Caco-2 (cell line): ENCODE measurements around the gene RNF114. TPM values are rescaled to one million over a fixed set of nuclear protein-coding genes. Genes with fewer than 3 reads are reported as not detected.

ENCODE experiments used
- BruUV-seq: library from RNA; stranded (reverse); fragments of 400-500 nt; replicated peaks from 2 replicates; lab custom pipeline; 2021; lab: Mats Ljungman, UMichigan
- CTCF ChIA-PET: fragments of 300-600 bp; sonication (Branson Sonifier 250); formaldehyde crosslinking; loops from one replicate; lab custom pipeline; 2022; ENCODE audit warnings: antibody characterized with exemption; lab: Charles Lee
- POLR2A ChIA-PET: fragments of 300-600 bp; sonication (Branson Sonifier 250); formaldehyde crosslinking; loops from one replicate; lab custom pipeline; 2022; ENCODE audit warnings: antibody characterized with exemption; lab: Charles Lee
- DNase-seq, 2 experiments: peaks; one replicate each; pipeline versions ENCODE4 v3.0.0 to v3.0.0-alpha.2; 2020 to 2022
- H3K27me3 ChIP-seq: replicated peaks from 2 replicates; pipeline ENCODE4 v1.6.0; 2011; ENCODE audit warnings: low read length; ENCODE audit not compliant: control insufficient read depth, insufficient read depth
- H3K36me3 ChIP-seq: 2 replicates; pipeline ENCODE4 v1.5.1; 2011; ENCODE audit warnings: low read length; ENCODE audit not compliant: control insufficient read depth, insufficient read depth
- H3K4me1 ChIP-seq: fragments of 250-450 bp; sonication (Bioruptor Pico); 2 replicates; pipeline ENCODE4 v1.5.1; 2020; ENCODE audit warnings: mild to moderate bottlenecking
- H3K4me3 ChIP-seq: 2 replicates; pipeline ENCODE4 v1.5.1; 2011; ENCODE audit warnings: low read depth, mild to moderate bottlenecking, control low read depth, low read length
- H3K9me3 ChIP-seq: fragments of 250-450 bp; sonication (Bioruptor Pico); 2 replicates; pipeline ENCODE4 v1.5.1; 2020; ENCODE audit warnings: mild to moderate bottlenecking, moderate library complexity
- H3K27ac Mint-ChIP-seq: one replicate; pipeline ENCODE4 v1.8.0; 2022; ENCODE audit warnings: mixed read lengths; ENCODE audit not compliant: unreplicated experiment
- H3K27me3 Mint-ChIP-seq: one replicate; pipeline ENCODE4 v1.8.0; 2022; ENCODE audit warnings: mixed read lengths; ENCODE audit not compliant: insufficient read depth, unreplicated experiment
- H3K36me3 Mint-ChIP-seq: one replicate; pipeline ENCODE4 v1.8.0; 2022; ENCODE audit warnings: mild to moderate bottlenecking, mixed read lengths; ENCODE audit not compliant: insufficient read depth, unreplicated experiment
- H3K4me1 Mint-ChIP-seq: one replicate; pipeline ENCODE4 v1.8.0; 2022; ENCODE audit warnings: low read depth, mixed read lengths; ENCODE audit not compliant: unreplicated experiment
- H3K4me3 Mint-ChIP-seq: one replicate; pipeline ENCODE4 v1.8.0; 2022; ENCODE audit warnings: mild to moderate bottlenecking, moderate library complexity, mixed read lengths; ENCODE audit not compliant: unreplicated experiment
- H3K9me3 Mint-ChIP-seq: one replicate; pipeline ENCODE4 v1.8.0; 2022; ENCODE audit warnings: mixed read lengths; ENCODE audit not compliant: unreplicated experiment
- CTCF ChIP-seq, 2 experiments: fragments of 200-600 bp in 1 of 2; IDR thresholded peaks; 1 replicate in 1 of 2; 2 replicates in 1 of 2; pipeline versions ENCODE4 v1.5.1 to v1.8.0; 2011 to 2022; ENCODE audit warnings: antibody characterized with exemption in 1 of 2, control low read depth in 1 of 2, inconsistent platforms in 1 of 2, low read depth in 1 of 2, low read length in 1 of 2, mild to moderate bottlenecking in 1 of 2, moderate library complexity in 1 of 2; ENCODE audit not compliant: insufficient read depth in 1 of 2, severe bottlenecking in 1 of 2, unreplicated experiment in 1 of 2
- intact Hi-C: fragments of 100-400 bp; cut with micrococcal nuclease; formaldehyde crosslinking; loops from one replicate; pipeline ENCODE4 v1.10.0; 2022; ENCODE audit not compliant: unreplicated experiment
- total RNA-seq: library from RNA; stranded (reverse); gene quantifications from 2 replicates; pipeline ENCODE4 v1.2.3, GENCODE V29; 2022

The RNF114 gene
- total RNA-seq, 1 experiment from 2014 or later: 154 TPM

GRCh38 chr20:49945306-49945700 is 9.1 kb downstream of the RNF114 start:
- no peaks in the 10 kb centered on the region for H3K27me3 Mint-ChIP-seq
- peaks cover 99% of the 10 kb centered on the region for H3K36me3 Mint-ChIP-seq
- no peak for DNase-seq
- Histone ChIP-seq H3K27me3 (no peaks in the 10 kb centered on the region), H3K4me1 (peaks cover 45% of the 10 kb centered on the region), H3K4me3 (no peak overlapping the region), H3K36me3 (peaks cover 24% of the 10 kb centered on the region), H3K9me3 (no peaks in the 10 kb centered on the region)
- TF ChIP-seq CTCF (IDR thresholded peaks at IDR 0.05; ENCODE audit: insufficient read depth in 1 of 2, low read depth in 1 of 2, low read length in 1 of 2, severe bottlenecking in 1 of 2, unreplicated experiment in 1 of 2): no peak
- BruUV-seq: no TSS peak
- CTCF ChIA-PET: interaction anchor here (0.9 to 2.2 kb wide), 4 partner anchors 8 to 161 kb away, joined by 3 to 6 read pairs (median 4); no protein-coding TSS in a partner anchor
- H3K4me3 Mint-ChIP-seq: no peak overlapping the region
- no peaks in the 10 kb centered on the region for H3K9me3 Mint-ChIP-seq
- POLR2A ChIA-PET: interaction anchor here (0.9 to 1.4 kb wide), 3 partner anchors 9 to 29 kb away, joined by 3 to 7 read pairs (median 4); partner anchors contain the start of gene RNF114
- intact Hi-C loops: no loop called here
- peaks cover 27% of the 10 kb centered on the region for H3K4me1 Mint-ChIP-seq
- peak overlapping the region; percentile 61 for H3K27ac Mint-ChIP-seq

DNA sequence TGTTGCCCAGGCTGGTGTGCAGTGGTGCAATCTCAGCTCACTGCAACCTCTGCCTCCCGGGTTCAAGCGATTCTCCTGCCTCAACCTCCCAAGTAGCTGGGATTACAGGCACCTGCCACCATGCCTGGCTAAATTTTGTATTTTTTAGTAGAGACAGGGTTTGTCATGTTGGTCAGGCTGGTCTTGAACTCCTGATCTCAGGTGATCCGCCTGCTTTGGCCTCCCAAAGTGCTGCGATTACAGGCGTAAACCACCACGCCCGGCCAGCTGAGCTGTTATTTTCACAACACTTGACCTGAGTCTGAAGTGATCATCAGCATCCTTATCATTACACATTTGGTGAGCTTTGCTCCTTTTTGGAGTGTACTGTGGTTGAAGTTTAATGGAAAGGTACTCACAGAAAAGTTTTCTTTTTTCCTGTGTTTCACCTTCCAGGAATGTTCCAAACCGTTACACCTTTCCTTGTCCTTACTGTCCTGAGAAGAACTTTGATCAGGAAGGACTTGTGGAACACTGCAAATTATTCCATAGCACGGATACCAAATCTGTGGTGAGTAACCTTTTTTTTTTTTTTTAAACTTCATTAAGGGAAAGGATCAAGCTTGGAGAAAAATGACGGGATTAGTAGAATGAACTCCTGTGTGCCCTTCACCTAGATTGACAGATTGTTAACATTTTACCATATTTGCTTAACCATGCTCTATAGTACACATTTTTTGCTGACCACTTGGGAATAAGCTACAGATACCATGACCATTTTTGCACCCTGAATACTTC is 9.7 kb downstream of the RNF114 start:
- Histone ChIP-seq H3K36me3 (peaks cover 28% of the 10 kb centered on the region), H3K4me3 (no peak overlapping the region), H3K27me3 (no peaks in the 10 kb centered on the region), H3K9me3 (no peaks in the 10 kb centered on the region), H3K4me1 (peaks cover 43% of the 10 kb centered on the region)
- ChIA-PET POLR2A (interaction anchor here (0.5 to 1.4 kb wide), 6 partner anchors 10 to 133 kb away, joined by 3 to 7 read pairs (median 4); partner anchors contain the start of genes RNF114 and SLC9A8), CTCF (interaction anchor here (0.6 to 2.2 kb wide), 7 partner anchors 9 to 1661 kb away, joined by 3 to 6 read pairs (median 4); no protein-coding TSS in a partner anchor)
- H3K36me3 Mint-ChIP-seq: peaks cover 99% of the 10 kb centered on the region
- H3K4me3 Mint-ChIP-seq: no peak overlapping the region
- peak; percentile 51 to 83 for DNase-seq
- TF ChIP-seq CTCF (IDR thresholded peaks at IDR 0.05; ENCODE audit: insufficient read depth in 1 of 2, low read depth in 1 of 2, low read length in 1 of 2, severe bottlenecking in 1 of 2, unreplicated experiment in 1 of 2): no peak
- peaks cover 26% of the 10 kb centered on the region for H3K4me1 Mint-ChIP-seq
- intact Hi-C loops: no loop called here
- H3K9me3 Mint-ChIP-seq: no peaks in the 10 kb centered on the region
- H3K27me3 Mint-ChIP-seq: no peaks in the 10 kb centered on the region
- no peak overlapping the region for H3K27ac Mint-ChIP-seq
- no TSS peak for BruUV-seq

GRCh38 chr20:49948178-49948577 is 12.0 kb downstream of the RNF114 start:
- DNase-seq: no peak
- no peaks in the 10 kb centered on the region for H3K27me3 Mint-ChIP-seq
- H3K4me3 ChIP-seq: no peak overlapping the region
- BruUV-seq: no TSS peak
- no peaks in the 10 kb centered on the region for H3K27me3 ChIP-seq
- peaks cover 20% of the 10 kb centered on the region for H3K4me1 ChIP-seq
- no peaks in the 10 kb centered on the region for H3K9me3 ChIP-seq
- H3K9me3 Mint-ChIP-seq: no peaks in the 10 kb centered on the region
- H3K27ac Mint-ChIP-seq: peak overlapping the region; percentile 34
- H3K4me1 Mint-ChIP-seq: peaks cover 15% of the 10 kb centered on the region
- no peak for TF ChIP-seq CTCF (IDR thresholded peaks at IDR 0.05; ENCODE audit: insufficient read depth in 1 of 2, low read depth in 1 of 2, low read length in 1 of 2, severe bottlenecking in 1 of 2, unreplicated experiment in 1 of 2)
- H3K36me3 Mint-ChIP-seq: peaks cover 96% of the 10 kb centered on the region
- POLR2A ChIA-PET: no interaction called here
- CTCF ChIA-PET: no interaction called here
- peaks cover 28% of the 10 kb centered on the region for H3K36me3 ChIP-seq
- no peak overlapping the region for H3K4me3 Mint-ChIP-seq
- intact Hi-C loops: no loop called here
